HG03060 (cell line): ENCODE results near the gene KLB.
"Not testable (repeated sequence)": the region's sequence is repeated elsewhere in the genome, so short reads cannot be mapped to it uniquely, and the experiment has no call there.

ENCODE experiments used
- ATAC-seq: cut with Tn5 transposase; IDR thresholded peaks from one replicate; pipeline ENCODE4 v1.9.1; 2021; ENCODE audit warnings: low read depth, moderate number of reproducible peaks; ENCODE audit not compliant: unreplicated experiment

KLB gene

DNA sequence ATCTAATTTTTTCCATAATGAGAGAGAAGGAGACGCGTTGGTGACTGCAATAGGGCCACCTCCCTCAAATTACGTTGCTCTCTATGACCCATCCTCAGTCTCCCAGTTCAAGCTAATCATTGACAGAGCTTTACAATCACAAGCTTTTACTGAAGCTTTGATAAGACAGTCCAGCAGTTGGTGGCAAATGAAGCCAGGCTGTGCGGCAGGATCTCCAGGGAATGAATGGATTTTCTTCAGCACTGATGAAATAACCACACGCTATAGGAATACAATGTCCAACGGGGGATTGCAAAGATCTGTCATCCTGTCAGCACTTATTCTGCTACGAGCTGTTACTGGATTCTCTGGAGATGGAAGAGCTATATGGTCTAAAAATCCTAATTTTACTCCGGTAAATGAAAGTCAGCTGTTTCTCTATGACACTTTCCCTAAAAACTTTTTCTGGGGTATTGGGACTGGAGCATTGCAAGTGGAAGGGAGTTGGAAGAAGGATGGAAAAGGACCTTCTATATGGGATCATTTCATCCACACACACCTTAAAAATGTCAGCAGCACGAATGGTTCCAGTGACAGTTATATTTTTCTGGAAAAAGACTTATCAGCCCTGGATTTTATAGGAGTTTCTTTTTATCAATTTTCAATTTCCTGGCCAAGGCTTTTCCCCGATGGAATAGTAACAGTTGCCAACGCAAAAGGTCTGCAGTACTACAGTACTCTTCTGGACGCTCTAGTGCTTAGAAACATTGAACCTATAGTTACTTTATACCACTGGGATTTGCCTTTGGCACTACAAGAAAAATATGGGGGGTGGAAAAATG lies at the start of gene KLB:
Gene KLB, plus strand, starts transcription at position 168 of the 821 bp plus-strand sequence. Its CDS starts 20 bp downstream, at position 188.
- no peak for ATAC-seq

DNA sequence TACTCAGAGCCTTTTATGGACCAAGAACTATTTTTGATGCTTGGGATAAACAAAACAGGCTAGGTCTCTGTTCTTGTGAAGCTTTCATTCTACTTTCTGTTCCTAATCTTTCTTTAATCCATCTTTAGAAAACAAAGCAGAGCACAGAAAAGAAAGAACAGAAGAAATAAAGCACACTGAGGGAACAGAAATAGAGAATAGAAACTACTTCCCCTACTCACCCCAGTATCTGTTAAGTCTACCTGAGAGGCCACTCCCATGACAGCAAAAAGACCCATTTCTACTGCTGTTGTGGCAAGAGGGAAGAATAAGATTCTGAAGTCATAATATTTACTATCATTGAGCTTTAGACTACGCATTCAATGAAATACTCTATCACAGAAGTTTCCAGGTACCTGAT lies 49.7 kb upstream of the KLB start:
- no peak for ATAC-seq

DNA sequence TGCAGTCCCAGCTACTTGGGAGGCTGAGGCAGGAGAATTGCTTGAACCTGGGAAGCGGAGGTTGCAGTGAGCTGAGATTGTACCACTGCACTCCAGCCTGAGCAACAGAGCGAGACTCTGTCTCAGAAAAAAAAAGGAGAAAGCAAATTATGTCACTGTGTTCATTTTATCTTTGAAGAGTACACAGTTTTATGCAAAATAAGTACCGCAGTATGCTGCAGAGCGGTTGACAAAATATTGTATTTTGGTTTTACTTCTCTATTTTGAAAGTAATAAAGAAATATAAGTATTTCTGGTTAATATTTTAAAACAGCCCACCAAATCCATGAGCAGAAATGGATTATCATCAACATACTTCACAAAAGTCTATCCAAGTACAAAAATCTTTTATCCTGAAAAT lies 46.1 kb upstream of the KLB start:
- peak; percentile 52 for ATAC-seq

DNA sequence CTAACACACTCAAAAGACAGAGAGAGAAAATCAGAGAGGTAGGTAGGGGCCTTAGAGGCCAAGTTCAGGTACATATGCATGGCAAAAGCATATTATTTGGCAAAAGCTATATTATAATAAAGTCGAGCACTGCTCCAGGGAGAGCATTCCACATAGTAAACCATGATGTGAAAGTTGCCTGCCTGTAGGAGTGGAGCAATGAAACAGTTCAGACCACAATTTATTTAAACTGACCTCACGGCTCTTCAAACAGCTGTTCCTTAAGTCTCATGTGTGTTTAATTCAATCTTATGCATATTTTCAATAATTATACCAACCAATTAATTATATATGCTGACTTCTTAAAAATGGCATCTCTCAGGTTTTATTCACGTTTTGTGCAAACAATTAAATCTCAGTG lies 43.9 kb upstream of the KLB start:
- no peak for ATAC-seq

DNA sequence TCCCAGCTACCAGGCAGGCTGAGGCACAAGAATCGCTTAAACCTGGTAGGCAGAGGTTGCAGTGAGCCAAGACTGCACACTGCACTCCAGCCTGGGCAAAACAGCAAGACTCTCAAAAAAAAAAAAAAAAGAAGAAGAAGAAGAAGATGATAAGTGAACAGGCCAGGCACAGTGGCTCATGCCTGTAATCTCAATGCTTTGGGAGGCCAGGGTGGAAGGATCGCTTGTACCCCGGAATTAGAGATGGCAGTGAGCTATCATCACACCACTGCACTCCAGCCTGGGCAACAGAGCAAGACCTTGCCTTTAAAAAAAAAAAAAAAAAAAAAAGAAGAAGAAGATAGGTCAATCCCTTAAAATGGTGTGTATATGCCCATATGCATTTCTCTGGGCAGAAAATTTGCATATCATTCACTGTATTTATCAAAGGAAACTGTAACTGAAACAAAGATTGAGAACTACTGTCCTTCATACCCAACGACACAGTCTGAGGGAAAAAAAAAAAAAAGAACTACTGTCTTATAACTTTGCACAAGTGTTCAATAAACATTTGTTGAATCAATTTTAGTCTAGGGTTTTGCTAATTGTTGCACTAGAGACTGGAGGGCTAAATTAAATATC lies 42.8 kb upstream of the KLB start:
- ATAC-seq, result no peak

DNA sequence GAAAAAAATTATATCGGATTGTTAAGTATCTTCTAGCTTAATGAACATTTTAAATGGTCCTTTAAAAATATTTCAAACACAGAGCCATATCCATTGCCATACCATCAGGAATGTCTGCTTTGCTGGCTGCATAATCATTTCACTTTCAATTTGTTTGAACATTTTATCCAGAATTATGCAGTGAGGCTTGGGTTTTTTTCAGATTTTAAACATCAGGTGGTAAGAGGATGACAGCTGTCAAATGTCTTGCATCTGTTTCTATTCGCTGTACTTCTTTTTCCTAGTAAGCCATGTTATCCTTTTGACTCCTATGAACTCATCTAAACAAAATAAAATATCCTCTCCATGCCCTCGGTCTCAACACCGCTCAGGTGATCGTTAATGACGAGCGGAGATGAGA lies 41.4 kb upstream of the KLB start:
- ATAC-seq, result no peak

DNA sequence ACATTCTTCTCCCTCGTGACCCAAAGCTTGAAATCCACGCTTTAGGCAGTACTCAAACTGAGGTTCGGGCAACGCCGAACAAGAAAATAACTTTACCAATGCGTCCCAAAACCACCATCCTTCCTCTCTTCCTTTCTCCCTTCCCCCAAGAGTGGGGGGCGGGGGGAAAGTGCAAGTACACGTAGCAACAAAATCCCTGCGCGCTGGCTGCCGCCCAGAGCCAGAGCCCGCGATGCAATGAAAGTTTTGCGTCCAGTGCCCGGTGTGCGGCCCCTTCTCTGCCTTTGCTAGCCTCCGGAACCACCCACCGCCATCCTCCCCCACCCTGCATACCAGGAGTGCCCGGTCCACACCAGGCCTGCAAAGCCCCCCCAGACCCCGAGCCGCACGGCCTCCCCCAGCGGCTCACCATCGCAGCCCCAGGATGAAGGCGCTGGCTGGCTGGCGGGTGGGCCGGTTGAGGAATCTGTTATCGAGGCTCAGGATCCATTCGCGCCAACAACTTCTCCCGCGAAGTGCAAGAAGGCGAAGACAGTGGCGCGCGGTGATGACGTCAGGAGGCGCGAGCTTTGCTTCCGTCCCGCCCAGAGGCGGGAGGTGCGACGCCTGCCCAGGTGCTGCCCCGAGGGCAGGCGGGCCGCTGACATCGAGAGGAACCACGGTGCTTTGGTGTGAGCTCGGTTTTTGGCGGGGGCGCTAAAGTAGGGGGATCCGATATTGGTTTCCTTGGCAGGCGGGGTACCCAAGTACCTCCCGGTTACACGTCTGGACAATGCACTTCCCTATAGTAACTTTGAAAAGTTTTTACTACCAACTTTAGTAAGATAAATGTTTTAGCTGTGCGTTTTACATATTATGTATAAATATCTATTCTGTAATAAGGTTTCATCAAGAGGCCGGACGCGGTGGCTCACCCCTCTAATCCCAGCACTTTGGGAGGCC lies 40.6 kb upstream of the KLB start, which contains the start of gene RFC1:
Gene RFC1, minus strand, starts transcription at position 533 of the 942 bp plus-strand sequence. Its CDS starts 121 bp downstream, at position 412.
- ATAC-seq, result no peak

DNA sequence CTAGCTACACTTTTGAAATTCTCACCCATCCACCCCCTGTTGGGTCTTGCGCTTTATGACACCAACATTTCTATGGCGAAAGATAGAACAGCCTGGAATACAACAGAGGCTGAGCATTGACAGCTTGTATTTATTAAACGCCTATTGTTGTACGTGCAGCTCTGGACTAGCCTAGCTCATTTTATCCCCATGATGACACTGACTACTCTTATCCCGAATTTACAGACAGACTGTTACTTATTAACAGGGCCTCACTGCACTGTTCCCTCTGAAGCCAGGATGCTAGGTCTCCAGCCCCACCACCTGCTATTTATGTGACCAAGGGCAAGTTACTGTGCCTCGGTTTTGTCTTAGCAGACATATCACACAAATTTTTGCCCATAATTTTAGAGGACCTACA lies 39.6 kb upstream of the KLB start:
- ATAC-seq, result no peak

DNA sequence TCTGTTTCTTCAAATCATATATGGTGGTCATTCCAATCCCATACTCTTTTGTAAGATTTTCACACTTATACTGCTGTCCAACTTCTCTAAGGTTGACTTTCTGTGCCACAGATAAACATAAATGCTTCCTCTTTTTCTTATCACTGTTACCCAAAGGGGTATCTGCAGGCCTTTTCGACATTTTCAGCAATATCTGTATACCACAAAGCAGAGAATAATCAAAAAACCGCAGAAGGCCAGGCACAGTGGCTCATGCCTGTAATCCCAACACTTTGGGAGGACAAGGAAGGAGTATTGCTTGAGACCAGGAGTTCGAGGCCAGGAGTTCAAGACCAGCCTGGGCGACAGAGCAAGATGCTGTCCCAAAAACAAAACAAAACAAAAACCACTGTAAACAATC lies 37.4 kb upstream of the KLB start:
- no peak for ATAC-seq

DNA sequence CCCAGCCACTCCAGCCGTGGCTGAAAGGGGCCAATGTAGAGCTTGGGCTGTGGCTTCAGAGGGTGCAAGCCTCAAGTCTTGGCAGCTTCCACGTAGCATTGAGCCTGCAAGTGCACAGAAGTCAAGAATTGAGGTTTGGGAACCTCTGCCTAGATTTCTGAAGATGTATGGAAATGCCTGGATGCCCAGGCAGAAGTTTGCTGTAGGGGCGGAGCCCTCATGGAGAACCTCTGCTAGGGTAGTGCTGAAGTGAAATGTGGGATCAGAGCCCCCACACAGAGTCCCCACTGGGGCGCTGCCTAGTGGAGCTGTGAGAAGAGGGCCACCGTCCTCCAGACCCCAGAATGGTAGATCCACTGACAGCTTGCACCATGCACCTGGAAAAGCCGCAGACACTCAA lies 35.5 kb upstream of the KLB start:
- not testable (repeated sequence) for ATAC-seq

DNA sequence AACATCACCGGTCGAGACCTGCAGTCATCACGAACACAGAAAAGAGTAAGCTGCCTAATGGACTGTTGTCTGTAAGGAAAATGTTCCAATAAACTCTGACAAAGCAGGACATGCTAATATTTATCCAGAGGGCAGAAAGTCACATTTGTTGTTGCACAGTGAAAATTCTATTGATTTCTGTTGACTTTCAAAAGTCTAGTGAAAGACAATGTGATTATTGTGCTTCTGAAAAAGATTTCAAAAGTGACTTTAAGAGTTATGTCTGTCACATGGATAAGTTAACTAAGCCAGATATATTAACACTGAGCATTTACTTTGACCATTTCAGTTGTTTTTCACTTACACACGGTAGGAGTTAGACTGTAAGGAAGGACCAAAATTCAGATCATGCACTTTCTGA lies 31.3 kb upstream of the KLB start:
- ATAC-seq, result no peak

DNA sequence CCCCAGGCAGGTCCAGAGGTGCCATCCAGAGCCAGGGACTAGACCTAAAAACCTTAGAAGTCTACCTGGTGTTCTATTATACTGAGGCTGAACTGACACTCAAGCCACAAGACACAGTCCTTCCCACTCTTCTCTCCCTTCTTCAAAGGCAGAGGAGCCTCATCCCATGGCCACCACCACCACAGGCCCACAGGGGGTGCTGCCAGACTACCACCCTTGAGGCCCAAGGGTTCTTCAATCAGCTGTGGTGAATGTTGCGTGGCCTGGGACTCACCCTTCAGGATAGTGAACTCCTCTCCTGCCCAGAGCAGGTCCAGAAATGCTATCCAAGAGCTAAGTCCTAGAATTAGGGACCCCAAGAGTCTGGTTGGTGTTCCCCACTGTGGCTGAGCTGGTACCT lies 23.0 kb upstream of the KLB start:
- ATAC-seq, result no peak

DNA sequence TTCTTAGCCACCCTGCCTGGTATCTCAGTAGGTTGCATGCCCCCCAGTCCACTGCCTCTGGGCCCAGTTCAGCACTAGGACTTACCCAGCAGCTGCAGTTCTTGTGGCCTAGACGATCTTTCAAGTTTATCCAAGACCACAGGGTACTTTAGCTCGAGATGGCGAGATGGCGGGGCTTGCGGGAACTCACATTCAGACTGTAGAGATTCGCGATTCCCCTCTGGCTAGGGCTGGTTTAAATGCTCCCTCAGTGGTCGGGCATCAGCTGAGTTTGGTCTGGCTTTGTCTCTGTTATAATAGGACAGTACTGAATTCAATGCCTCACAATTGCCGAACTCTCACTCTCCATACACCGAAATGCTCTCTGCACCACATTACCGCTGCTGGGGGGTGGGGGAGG lies 22.2 kb upstream of the KLB start:
- no peak for ATAC-seq

DNA sequence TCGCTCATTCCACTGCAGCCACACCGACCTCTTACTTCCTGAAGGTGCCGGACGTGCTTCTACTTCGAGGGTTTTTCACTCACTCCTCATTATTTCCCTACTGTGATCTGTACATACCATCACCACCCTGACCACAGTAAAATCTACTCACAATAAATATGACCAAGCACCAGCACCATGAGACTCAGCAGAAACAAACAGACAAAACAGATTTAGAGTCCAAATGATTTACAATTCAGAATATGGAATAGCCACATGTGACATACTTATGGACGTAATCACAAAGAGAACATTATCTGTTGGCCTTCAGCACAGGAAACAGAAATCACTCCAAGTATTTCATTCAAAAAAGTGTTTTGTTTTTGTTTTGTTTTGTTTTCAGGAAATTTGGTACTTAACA lies 16.1 kb upstream of the KLB start:
- no peak for ATAC-seq

DNA sequence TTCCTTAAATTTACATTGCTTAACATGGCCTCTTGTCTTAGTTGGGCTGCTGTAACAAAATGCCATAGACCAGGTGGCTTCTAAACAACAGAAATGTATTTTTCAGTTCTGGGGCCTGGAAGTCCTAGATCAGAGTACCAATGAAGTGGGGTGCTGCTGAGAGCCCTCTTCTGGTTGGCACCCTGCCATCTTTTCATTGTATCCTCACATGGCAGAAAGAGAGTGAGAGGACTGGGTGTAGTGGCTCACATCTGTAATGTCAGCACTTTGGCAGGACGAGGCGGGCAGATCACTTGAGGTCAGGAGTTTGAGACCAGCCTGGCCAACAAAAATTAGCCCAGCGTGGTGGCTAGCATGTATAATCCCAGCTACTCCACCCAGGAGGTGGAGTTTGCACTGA lies 12.0 kb upstream of the KLB start:
- no peak for ATAC-seq

DNA sequence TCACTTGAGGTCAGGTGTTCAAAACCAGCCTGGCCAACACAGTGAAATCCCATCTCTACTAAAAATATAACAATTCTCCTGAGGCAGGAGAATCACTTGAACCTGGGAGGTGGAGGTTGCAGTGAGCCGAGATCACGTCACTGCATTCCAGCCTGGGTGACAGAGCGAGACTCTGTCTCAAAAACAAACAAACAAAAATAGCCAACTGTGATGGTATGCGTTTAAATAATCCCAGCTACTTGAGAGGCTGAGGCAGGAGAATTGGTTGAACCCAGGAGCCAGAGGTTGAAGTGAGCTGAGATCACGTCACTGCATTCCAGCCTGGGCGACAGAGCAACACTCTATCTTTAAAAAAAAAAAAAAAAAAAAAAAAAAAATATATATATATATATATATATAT lies 5.1 kb upstream of the KLB start:
- not testable (repeated sequence) for ATAC-seq

DNA sequence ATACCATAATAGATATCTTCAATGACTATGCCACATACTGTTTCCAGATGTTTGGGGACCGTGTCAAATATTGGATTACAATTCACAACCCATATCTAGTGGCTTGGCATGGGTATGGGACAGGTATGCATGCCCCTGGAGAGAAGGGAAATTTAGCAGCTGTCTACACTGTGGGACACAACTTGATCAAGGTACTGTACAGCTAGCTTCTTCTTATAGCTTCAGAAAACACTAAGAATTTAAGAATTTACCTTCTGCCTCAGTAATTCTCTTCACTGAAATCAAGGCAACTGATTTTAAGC lies 805 bp downstream of the KLB start:
- no peak for ATAC-seq

DNA sequence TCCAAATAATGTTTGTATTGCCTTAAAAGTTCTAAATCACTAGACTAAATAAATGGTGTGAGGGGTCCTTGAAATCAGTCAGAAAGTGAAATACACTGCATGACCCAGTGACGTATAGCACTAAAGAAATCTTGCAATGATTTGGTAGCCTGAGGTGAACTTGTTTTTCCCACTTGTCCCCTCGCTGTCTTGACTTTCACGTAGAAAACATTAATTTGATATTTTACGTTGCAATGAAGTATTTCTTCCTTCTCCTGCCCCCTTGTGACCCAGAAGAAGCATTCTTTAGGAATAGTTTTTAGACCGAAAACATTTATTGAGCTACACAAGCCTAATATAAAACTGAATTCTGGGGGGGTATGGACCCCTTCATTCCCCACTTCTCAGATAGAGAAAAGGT lies 3.7 kb downstream of the KLB start:
- no peak for ATAC-seq

DNA sequence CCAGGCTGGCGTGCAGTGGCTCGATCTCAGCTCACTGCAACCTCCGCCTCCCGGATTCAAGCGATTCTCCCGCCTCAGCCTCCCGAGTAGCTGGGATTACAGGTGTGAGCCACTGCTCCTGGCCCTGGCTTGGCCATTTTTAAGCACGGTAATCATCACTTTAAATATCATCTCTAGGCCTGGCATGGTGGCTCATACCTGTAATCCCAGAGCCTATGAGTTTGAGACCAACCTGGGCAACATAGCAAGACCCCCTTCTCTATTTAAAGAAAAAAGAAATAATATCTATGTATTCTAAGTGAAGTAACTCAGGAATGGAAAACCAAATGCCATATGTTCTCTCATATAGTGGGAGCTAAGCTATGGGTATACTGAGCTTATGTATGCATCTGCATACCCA lies 4.8 kb downstream of the KLB start:
- not testable (repeated sequence) for ATAC-seq

DNA sequence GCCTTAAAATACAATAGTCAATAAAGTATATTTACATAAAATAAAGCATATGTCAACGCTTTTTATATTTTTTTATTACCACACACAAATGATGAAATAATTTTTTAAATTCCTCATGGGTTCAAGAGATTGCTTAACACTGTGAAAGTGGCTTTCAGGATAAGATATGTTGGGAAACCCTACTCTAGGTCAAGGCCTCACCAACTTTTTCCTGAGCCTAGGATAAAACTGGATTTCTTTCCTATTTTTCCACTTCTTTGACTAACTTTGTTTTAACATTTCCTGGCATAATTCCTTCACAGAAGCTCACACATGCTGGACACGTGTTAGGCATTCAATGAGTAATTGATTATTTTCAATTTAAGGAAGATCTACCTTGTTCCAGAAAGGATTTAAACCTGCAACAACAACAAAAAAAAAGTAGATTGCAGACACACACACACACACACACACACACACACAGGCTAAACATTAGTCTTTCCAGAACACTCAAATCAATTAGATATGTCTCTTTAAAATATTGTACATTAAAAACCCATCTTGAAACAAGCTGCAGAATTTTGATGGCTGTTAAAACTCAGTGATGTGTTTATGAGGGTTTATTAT lies 9.1 kb downstream of the KLB start:
- ATAC-seq, result no peak

DNA sequence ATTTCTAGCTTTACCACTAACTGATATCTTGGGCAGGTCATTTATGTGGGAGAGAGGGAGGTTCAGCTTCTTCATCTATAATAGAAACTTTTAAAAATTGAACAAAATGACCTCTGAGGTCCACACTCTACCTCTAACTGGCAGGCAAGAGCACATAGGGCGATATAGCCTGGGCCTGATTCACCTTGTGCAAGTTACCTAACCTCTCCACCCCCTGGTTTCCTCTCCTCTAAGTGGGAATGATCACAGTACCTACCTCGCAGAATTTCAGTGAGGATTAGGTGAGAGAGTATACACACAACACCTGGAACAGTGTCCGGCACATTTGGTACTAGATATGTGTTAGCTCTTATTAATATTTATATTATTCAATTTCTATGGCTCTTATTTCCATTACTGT lies 15.5 kb downstream of the KLB start:
- no peak for ATAC-seq
